Activated CD8-positive, alpha-beta T cell treated with anti-CD3 and anti-CD28 coated beads, Interleukin-2, amount 10 ng/mL, durations not matched to agents 7 days and 5 days (primary cell): Measurements from ENCODE around the gene PEX11G. TPM values are rescaled to one million over a fixed set of nuclear protein-coding genes. Genes with fewer than 3 reads are reported as not detected.

Source experiments
- ATAC-seq: fragments of 150-1000 bp; cut with Tn5 transposase; one replicate; pipeline ENCODE4 v1.10.0; 2021; ENCODE audit warnings: moderate library complexity
- CTCF ChIA-PET: fragments of 350-600 bp; sonication (Branson Sonifier 250); formaldehyde crosslinking; loops from one replicate; lab custom pipeline; 2021; ENCODE audit warnings: antibody characterized with exemption; lab: Charles Lee
- POLR2A ChIA-PET: fragments of 350-600 bp; sonication (Branson Sonifier 250); formaldehyde crosslinking; loops from one replicate; lab custom pipeline; 2021; ENCODE audit warnings: antibody characterized with exemption; lab: Charles Lee
- DNase-seq: peaks from one replicate; pipeline ENCODE4 v3.0.0-alpha.2; 2020
- H3K27ac Mint-ChIP-seq: one replicate; pipeline ENCODE4 v1.8.0; 2021; ENCODE audit warnings: mild to moderate bottlenecking, mixed read lengths
- H3K27me3 Mint-ChIP-seq: one replicate; pipeline ENCODE4 v1.8.0; 2021; ENCODE audit warnings: low read depth, mixed read lengths
- H3K36me3 Mint-ChIP-seq: one replicate; pipeline ENCODE4 v1.8.0; 2021; ENCODE audit warnings: low read depth, mixed read lengths
- H3K4me1 Mint-ChIP-seq: one replicate; pipeline ENCODE4 v1.8.0; 2021; ENCODE audit warnings: low read depth, mixed read lengths
- H3K4me3 Mint-ChIP-seq: one replicate; pipeline ENCODE4 v1.8.0; 2021; ENCODE audit warnings: mild to moderate bottlenecking, mixed read lengths
- H3K9me3 Mint-ChIP-seq: one replicate; pipeline ENCODE4 v1.8.0; 2022; ENCODE audit warnings: mixed read lengths; ENCODE audit not compliant: insufficient read depth
- total RNA-seq, 2 experiments: library from RNA; stranded (reverse); gene quantifications; one replicate each; pipeline ENCODE4 v1.2.3, GENCODE V29; 2021

PEX11G gene
- total RNA-seq, 2 experiments from 2014 or later = 0.99 to 1.5 TPM

- H3K9me3 Mint-ChIP-seq = no peaks in the 10 kb centered on the region
- peaks cover 8% of the 10 kb centered on the region for H3K36me3 Mint-ChIP-seq
- H3K4me3 Mint-ChIP-seq = no peak overlapping the region
- ATAC-seq (no peak), DNase-seq (no peak)
- no peaks in the 10 kb centered on the region for H3K27me3 Mint-ChIP-seq
- H3K4me1 Mint-ChIP-seq = no peaks in the 10 kb centered on the region
- ChIA-PET CTCF (interaction anchor here (1.2 kb wide), 1 partner anchor 10 kb away, joined by 3 read pairs; no protein-coding TSS in a partner anchor), POLR2A (interaction anchor here (0.6 kb wide), 1 partner anchor 98 kb away, joined by 4 read pairs; no protein-coding TSS in a partner anchor)
- H3K27ac Mint-ChIP-seq = no peak overlapping the region
These were observed 18.1 kb downstream of the PEX11G start for GRCh38 chr19:7470540-7471305.

GRCh38 chr19:7469669-7470285 lies 19.1 kb downstream of the PEX11G start:
- no peak overlapping the region for H3K4me3 Mint-ChIP-seq
- ChIA-PET POLR2A (interaction anchor here (0.6 kb wide), 1 partner anchor 99 kb away, joined by 4 read pairs; no protein-coding TSS in a partner anchor), CTCF (no interaction called here)
- no peaks in the 10 kb centered on the region for H3K9me3 Mint-ChIP-seq
- H3K36me3 Mint-ChIP-seq = peaks cover 8% of the 10 kb centered on the region
- no peaks in the 10 kb centered on the region for H3K4me1 Mint-ChIP-seq
- ATAC-seq = no peak
- DNase-seq = no peak
- H3K27ac Mint-ChIP-seq = no peak overlapping the region
- no peaks in the 10 kb centered on the region for H3K27me3 Mint-ChIP-seq

GRCh38 chr19:7468840-7469239 lies 20.0 kb downstream of the PEX11G start:
- DNase-seq (no peak), ATAC-seq (no peak)
- peaks cover 12% of the 10 kb centered on the region for H3K36me3 Mint-ChIP-seq
- H3K27me3 Mint-ChIP-seq = no peaks in the 10 kb centered on the region
- ChIA-PET POLR2A (no interaction called here), CTCF (no interaction called here)
- no peaks in the 10 kb centered on the region for H3K9me3 Mint-ChIP-seq
- H3K4me1 Mint-ChIP-seq = no peaks in the 10 kb centered on the region
- H3K27ac Mint-ChIP-seq = no peak overlapping the region
- H3K4me3 Mint-ChIP-seq = no peak overlapping the region

- H3K27ac Mint-ChIP-seq = no peak overlapping the region
- H3K36me3 Mint-ChIP-seq = peaks cover 15% of the 10 kb centered on the region
- ATAC-seq = no peak
- H3K4me1 Mint-ChIP-seq = no peaks in the 10 kb centered on the region
- ChIA-PET CTCF (no interaction called here), POLR2A (no interaction called here)
- H3K27me3 Mint-ChIP-seq = no peaks in the 10 kb centered on the region
- DNase-seq = no peak
- H3K4me3 Mint-ChIP-seq = no peak overlapping the region
- no peaks in the 10 kb centered on the region for H3K9me3 Mint-ChIP-seq
These were observed 21.5 kb downstream of the PEX11G start for GRCh38 chr19:7467009-7467989.

GRCh38 chr19:7463575-7463974 lies 25.3 kb downstream of the PEX11G start:
- CTCF ChIA-PET = no interaction called here
- no peaks in the 10 kb centered on the region for H3K27me3 Mint-ChIP-seq

GRCh38 chr19:7461841-7462629 lies 26.8 kb downstream of the PEX11G start:
- ChIA-PET CTCF (no interaction called here), POLR2A (no interaction called here)
- no peaks in the 10 kb centered on the region for H3K27me3 Mint-ChIP-seq
- H3K36me3 Mint-ChIP-seq = peaks cover 20% of the 10 kb centered on the region
- no peak for DNase-seq
- no peak for ATAC-seq
- H3K9me3 Mint-ChIP-seq = no peaks in the 10 kb centered on the region
- no peak overlapping the region for H3K4me3 Mint-ChIP-seq
- H3K27ac Mint-ChIP-seq = no peak overlapping the region
- no peaks in the 10 kb centered on the region for H3K4me1 Mint-ChIP-seq

More at GRCh38 chr19:7463575-7463974, 25.3 kb downstream of the PEX11G start:
- H3K4me3 Mint-ChIP-seq = no peak overlapping the region
- no peaks in the 10 kb centered on the region for H3K4me1 Mint-ChIP-seq
- no peak for DNase-seq
- no peaks in the 10 kb centered on the region for H3K9me3 Mint-ChIP-seq
- POLR2A ChIA-PET = no interaction called here
- H3K36me3 Mint-ChIP-seq = peaks cover 18% of the 10 kb centered on the region
- no peak for ATAC-seq
- H3K27ac Mint-ChIP-seq = no peak overlapping the region

- ChIA-PET CTCF (no interaction called here), POLR2A (no interaction called here)
- DNase-seq (no peak), ATAC-seq (no peak)
- no peak overlapping the region for H3K4me3 Mint-ChIP-seq
- H3K27ac Mint-ChIP-seq = no peak overlapping the region
- no peaks in the 10 kb centered on the region for H3K27me3 Mint-ChIP-seq
- H3K4me1 Mint-ChIP-seq = no peaks in the 10 kb centered on the region
- H3K9me3 Mint-ChIP-seq = no peaks in the 10 kb centered on the region
- peaks cover 33% of the 10 kb centered on the region for H3K36me3 Mint-ChIP-seq
These were observed 28.3 kb downstream of the PEX11G start for GRCh38 chr19:7460562-7460966.

- H3K4me1 Mint-ChIP-seq = no peaks in the 10 kb centered on the region
- DNase-seq (no peak), ATAC-seq (no peak)
- ChIA-PET POLR2A (no interaction called here), CTCF (no interaction called here)
- no peak overlapping the region for H3K4me3 Mint-ChIP-seq
- no peak overlapping the region for H3K27ac Mint-ChIP-seq
- H3K27me3 Mint-ChIP-seq = no peaks in the 10 kb centered on the region
- H3K9me3 Mint-ChIP-seq = peaks cover 5% of the 10 kb centered on the region
- H3K36me3 Mint-ChIP-seq = peaks cover 41% of the 10 kb centered on the region
These were observed 29.1 kb downstream of the PEX11G start for GRCh38 chr19:7459773-7460172.

- Mint-ChIP-seq H3K36me3 (peaks cover 48% of the 10 kb centered on the region), H3K9me3 (peaks cover 5% of the 10 kb centered on the region), H3K4me3 (no peak overlapping the region), H3K27me3 (no peaks in the 10 kb centered on the region), H3K4me1 (no peaks in the 10 kb centered on the region), H3K27ac (no peak overlapping the region)
- DNase-seq = no peak
- CTCF ChIA-PET = no interaction called here
- POLR2A ChIA-PET = no interaction called here
- no peak for ATAC-seq
These were observed 30.2 kb downstream of the PEX11G start for GRCh38 chr19:7458675-7459074.

GRCh38 chr19:7456964-7457541 lies 31.8 kb downstream of the PEX11G start:
- Mint-ChIP-seq H3K27ac (no peak overlapping the region), H3K4me3 (no peak overlapping the region), H3K4me1 (no peaks in the 10 kb centered on the region), H3K36me3 (peaks cover 55% of the 10 kb centered on the region), H3K27me3 (no peaks in the 10 kb centered on the region), H3K9me3 (peaks cover 8% of the 10 kb centered on the region)
- CTCF ChIA-PET = no interaction called here
- ATAC-seq (no peak), DNase-seq (no peak)
- POLR2A ChIA-PET = no interaction called here
